ENCODE measurements around the gene TYK2. TPM values are rescaled to one million over a fixed set of nuclear protein-coding genes. Genes with fewer than 3 reads are reported as not detected.
"Not testable (repeated sequence)": the region's sequence is repeated elsewhere in the genome, so short reads cannot be mapped to it uniquely, and the experiment has no call there.

TYK2 gene
- total RNA-seq, 1 experiment from 2014 or later, result 134 TPM

DNA sequence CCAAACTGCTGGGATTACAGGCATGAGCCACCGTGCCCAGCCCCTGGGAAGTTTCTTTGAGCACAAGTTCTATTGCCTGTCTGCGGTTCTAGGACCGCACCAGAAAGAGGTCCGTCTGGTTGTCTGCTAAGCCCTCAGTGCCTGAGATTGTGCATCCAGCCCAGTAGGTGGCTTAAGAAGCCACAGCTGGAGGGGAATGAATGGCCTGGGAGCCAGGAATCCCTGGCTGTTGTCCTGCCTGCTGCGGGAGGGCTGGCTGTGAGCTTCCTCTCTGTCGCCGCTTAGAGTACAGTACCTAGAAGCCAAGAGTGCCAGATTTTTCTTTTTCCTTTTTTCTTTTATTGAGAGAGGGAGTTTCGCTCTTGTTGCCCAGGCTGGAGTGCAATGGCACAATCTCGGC lies 4.2 kb upstream of the TYK2 start:
- in situ Hi-C loops (cut with HindIII; ENCODE audit: low sequenced_read_pairs), result no loop called here
- no peak for DNase-seq (ENCODE audit: low spot score)

DNA sequence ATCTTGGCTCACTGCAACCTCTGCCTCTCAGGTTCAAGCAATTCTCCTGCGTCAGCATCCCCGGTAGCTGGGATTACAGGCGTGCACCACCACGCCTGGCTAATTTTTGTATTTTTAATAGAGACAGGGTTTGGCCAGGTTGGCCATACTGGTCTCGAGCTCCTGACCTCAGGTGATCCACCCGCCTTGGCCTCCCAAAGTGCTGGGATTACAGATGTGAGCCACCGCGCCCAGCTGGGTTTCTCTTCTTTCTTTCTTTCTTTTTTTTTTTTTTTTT lies 2.8 kb upstream of the TYK2 start:
- in situ Hi-C loops (cut with HindIII; ENCODE audit: low sequenced_read_pairs); DNase-seq (ENCODE audit: low spot score): not testable (repeated sequence)

DNA sequence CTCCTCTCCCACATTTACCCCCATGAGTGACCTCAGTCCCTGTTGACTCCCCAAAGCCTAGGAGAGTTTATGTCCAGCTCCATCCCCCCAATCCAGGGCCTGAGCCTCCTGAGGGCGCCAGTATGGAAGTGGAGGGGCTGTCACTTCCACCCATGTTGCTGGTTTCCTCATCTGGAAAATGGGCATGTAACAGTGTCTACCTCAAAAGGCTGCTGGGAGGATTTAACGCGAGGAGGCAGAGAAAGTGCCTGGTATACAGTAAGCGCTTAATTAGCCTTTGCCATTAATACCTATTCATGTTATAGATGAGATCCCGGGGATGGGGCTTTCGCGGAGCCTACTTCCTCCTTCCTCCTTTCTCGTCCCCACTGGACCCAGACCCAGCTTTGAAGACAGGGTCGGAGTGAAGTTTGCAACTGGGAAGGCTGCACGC lies 476 bp downstream of the TYK2 start:
- in situ Hi-C loops (cut with HindIII; ENCODE audit: low sequenced_read_pairs), result no loop called here
- DNase-seq (ENCODE audit: low spot score), result no peak

DNA sequence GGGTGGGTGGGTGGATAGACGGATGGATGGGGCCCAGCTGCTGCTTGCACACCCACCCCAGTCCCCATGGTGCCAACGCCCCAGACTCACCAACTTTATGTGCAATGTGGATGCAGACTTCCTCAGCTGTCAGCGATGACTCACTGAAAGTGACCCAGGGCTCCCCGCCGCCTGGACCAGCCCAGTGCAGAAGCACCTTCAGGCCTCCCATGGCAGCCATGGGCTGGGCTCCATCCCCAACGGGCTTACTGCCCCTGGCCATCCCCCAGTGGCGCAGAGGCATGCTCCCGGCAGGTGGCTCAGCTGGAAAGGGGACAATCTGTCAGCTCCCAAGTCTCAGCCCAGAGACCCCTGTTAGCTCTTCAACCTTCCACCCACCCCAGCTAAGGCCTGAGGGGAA lies 2.2 kb downstream of the TYK2 start:
- in situ Hi-C loops (cut with HindIII; ENCODE audit: low sequenced_read_pairs), result no loop called here

DNA sequence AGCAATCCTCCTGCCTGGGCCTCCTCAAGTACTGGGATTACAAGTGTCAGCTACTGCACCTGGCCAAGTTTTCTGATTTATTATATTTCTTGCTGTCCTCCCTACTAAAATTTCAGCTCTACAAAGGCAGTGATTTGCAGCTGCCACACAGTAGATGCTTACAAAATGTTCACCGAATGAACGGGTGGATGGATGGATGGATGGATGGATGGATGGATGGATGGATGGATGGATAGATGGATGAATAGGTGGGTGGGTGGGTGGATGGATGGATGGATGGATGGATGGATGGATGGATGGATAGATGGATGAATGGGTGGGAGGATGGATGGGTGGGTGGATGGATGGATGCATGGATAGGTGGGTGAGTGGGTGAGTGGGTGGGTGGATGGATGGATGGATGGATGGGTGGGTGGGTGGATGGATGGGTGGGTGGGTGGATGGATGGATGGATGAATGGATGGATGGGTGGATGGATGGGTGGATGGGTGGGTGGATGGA lies 3.2 kb downstream of the TYK2 start:
- DNase-seq (ENCODE audit: low spot score); in situ Hi-C loops (cut with HindIII; ENCODE audit: low sequenced_read_pairs): not testable (repeated sequence)

More for the DNA sequence above, 2.2 kb downstream of the TYK2 start:
- no peak for DNase-seq (ENCODE audit: low spot score)

DNA sequence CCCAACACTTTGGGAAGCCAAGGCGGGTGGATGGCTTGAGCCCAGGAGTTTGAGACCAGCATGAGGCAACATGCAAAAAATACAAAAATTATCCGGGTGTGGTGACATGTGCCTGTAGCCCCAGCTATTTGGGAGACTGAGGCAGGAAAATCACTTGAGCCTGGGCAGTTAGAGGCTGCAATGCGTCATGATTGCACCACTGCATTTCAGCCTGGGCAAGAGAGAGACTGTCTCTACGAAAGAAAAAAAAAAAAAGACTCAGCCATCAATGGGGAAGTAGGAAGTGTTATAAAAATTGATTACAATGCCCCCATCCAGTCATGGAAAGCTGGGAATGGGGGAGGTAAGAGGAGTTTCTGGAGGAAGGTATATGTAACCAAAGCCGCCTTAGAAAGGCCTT lies 5.4 kb downstream of the TYK2 start:
- in situ Hi-C loops (cut with HindIII; ENCODE audit: low sequenced_read_pairs), result no loop called here
- DNase-seq (ENCODE audit: low spot score), result no peak

DNA sequence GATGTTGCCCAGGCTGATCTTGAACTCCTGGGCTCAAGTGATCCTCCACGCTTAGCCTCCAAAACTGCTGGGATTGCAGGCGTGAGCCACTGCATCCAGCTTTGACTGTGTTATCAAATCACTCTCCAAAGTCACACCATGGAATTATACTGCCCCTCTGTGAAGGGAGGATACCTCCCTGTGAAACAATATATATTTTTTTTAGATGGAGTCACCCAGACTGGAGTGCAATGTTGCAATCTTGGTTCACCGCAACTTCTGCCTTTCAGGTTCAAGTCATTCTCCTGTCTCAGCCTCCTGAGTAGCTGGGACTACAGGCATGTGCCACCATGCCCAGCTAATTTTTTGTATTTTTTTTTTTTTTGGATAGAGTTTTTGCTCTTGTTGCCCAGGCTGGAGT lies 7.7 kb downstream of the TYK2 start:
- DNase-seq (ENCODE audit: low spot score), result no peak
- in situ Hi-C loops (cut with HindIII; ENCODE audit: low sequenced_read_pairs), result no loop called here

DNA sequence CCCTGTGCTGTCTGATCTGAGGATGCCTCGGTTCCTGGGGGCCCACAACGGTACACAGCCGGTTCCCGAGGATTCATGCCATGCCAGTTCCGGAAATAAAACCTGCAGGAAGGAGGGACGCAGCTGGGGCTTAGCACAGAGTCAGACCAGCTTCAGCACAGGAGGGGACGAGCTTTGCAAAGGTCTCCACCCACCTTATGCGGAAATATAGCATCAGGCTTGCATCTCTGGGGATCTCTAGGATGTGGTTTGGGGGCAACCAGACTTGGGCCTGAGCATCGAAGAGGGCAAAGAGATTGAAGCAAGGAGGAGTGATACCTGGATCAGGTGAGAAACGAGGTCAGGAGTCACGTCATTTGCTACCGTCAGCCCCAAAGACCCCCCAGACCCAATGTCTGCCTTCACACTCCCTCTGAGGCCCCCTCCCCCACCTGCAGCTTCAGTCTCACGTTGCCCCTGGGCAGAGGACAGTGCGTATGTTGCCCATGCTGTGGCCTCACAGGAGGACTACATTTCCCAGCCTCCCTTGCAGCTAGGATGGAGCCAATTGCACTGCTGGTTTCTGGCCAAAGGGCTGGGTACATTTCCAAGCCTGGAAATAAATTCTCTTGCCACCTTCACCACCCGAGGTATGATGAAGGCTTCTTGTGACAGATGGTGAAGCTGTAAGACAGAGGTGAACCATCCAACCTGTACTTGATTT lies 12.1 kb downstream of the TYK2 start:
- DNase-seq (ENCODE audit: low spot score), result peak; percentile 19
- in situ Hi-C loops (cut with HindIII; ENCODE audit: low sequenced_read_pairs), result no loop called here

DNA sequence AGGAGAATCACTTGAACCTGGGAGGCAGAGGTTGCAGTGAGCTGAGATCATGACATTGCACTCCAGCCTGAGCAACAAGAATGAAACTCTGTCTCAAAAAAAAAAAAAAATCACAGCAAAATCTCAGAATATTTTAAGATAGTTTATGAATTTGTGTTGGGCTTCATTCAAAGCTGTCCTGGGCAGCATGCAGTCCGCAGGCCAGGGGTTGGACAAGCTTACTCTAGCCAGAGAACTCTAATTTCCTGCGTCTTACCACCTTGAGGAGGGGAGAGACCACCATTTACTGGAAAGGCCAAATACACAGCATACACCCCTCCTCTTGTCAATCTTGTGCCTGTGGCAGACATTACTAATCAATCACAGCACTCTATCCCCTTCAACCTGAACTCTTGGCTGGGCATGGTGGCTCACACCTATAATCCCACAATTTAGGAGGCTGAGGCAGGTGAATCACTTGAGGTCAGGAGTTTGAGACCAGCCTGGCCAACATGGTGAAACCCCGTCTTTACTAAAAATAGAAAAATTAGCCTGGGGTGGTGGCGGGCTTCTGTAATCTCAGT lies 13.3 kb downstream of the TYK2 start:
- in situ Hi-C loops (cut with HindIII; ENCODE audit: low sequenced_read_pairs), result not testable (repeated sequence)

DNA sequence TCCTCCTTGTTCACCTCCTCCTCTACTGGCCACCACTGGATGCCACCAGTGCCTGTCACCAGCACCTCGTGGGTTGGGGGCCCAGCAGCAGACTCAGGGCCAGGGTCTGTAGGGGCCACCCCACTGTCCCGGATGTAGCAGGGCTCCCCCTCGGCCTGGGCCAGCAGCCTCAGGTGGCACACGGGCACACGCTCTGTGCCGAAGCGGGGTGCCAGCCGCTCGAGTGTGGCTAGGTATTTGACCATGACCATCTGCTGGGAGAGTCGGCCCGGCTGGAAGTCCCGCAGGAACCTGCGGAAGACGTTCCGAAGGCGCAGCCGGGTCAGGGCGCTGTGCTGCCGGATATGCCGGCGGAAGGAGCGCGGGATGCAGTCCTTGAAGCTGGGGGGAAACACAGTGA lies 14.9 kb downstream of the TYK2 start:
- no peak for DNase-seq (ENCODE audit: low spot score)
- in situ Hi-C loops (cut with HindIII; ENCODE audit: low sequenced_read_pairs), result no loop called here

More for the DNA sequence above, 13.3 kb downstream of the TYK2 start:
- not testable (repeated sequence) for DNase-seq (ENCODE audit: low spot score)

DNA sequence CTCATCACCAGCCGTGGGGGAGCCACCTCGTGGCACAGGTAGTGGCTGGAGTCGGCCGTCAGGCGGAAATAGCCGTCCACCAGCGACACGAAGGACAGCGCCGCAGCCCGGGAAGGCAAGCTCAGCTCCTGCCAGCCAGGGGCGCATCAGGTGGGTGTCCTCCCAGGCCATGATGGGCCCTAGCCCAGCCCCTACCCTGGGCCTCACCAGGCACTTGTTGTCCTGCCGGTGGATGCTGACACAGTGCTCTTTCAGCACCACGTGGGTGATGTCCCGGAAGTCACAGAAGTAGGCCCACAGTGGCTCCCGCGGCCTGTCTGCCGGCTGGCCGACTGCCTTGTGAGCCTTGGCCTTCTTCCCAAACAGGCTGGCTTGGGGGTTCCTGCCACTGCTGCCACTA lies 15.7 kb downstream of the TYK2 start:
- DNase-seq (ENCODE audit: low spot score), result peak; percentile 19
- in situ Hi-C loops (cut with HindIII; ENCODE audit: low sequenced_read_pairs), result no loop called here

DNA sequence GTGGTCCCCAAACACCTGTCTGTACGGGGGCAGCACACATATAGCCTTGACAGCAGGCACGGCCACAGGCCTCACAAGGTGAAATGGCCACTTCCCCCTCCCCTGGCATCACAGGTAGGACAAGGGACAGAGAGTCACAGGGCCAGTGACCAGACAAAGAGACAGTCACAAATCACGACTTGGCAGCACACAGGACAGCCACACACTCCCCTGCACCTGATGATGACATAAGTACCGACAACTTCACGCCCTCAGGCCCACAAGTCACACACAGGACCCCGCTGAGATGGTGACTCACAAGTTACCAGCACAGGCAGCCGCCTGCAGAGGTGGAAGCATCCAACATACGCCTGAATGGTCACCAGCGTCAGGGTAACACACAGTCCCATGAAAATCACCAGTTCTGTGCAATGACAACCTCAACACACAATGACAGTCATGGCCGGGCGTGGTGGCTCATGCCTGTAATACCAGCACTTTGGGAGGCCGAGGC lies 16.5 kb downstream of the TYK2 start:
- in situ Hi-C loops (cut with HindIII; ENCODE audit: low sequenced_read_pairs), result no loop called here
- no peak for DNase-seq (ENCODE audit: low spot score)

DNA sequence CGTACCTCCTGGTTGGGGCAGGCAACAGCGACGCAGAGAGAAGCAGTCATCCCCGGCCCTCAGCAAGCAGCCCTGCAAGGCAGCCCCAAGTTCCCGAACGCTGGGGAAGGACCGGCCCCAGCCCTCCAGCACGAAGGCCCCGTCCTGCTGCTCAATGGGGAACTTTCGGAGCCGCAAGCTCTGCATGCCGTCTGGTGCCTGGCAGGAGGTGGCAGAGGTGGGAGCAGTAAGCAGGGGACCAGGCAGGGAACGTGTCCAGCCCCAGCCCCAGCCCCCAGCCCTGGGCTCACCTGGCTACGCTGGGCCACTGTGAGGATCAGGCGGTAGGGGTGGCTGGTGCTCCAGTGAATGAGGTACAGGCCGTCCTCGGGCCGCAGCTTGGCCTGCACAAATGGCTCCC lies 18.1 kb downstream of the TYK2 start:
- DNase-seq (ENCODE audit: low spot score), result no peak
- in situ Hi-C loops (cut with HindIII; ENCODE audit: low sequenced_read_pairs), result no loop called here

DNA sequence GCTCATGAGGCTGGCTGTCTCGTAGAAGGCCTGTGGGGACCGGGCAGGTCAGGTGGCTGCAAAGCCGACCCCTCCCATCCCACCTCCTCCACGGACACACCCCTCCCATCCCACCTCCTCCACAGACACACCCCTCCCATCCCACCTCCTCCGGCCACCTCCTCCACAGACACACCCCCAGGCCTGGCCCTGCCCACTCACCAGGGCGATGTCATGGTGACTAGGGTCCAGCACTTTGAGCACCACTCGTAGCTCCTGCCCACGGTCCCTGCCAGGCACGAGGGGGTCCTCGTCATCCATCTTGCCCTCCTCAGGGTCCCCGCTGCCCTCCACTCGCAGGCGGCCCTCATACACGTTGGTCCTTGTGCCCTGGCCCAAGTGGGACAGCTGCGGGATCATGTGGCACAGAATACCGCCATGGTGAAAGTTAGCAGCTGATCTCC lies 18.8 kb downstream of the TYK2 start:
- DNase-seq (ENCODE audit: low spot score), result no peak
- in situ Hi-C loops (cut with HindIII; ENCODE audit: low sequenced_read_pairs), result no loop called here

DNA sequence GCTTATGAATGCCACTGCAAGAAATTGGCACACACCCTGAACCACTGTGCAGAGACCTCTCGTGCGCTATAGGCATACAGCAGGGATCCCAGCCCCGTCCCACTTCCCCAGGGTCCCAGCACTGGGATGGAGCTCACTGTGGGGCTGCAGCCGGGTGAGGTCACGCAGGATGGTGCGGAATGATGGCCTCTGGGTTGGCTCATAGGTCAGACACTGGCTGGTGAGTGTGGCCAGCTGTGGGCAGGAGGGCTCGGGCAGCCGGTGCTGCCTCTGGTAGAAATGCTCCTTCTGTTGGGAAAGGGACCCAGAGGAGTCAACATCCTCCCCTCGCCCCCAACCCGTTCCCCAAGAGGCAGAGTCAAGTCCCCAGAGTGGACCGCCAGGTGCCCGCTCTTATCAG lies 23.9 kb downstream of the TYK2 start:
- in situ Hi-C loops (cut with HindIII; ENCODE audit: low sequenced_read_pairs), result no loop called here
- no peak for DNase-seq (ENCODE audit: low spot score)

DNA sequence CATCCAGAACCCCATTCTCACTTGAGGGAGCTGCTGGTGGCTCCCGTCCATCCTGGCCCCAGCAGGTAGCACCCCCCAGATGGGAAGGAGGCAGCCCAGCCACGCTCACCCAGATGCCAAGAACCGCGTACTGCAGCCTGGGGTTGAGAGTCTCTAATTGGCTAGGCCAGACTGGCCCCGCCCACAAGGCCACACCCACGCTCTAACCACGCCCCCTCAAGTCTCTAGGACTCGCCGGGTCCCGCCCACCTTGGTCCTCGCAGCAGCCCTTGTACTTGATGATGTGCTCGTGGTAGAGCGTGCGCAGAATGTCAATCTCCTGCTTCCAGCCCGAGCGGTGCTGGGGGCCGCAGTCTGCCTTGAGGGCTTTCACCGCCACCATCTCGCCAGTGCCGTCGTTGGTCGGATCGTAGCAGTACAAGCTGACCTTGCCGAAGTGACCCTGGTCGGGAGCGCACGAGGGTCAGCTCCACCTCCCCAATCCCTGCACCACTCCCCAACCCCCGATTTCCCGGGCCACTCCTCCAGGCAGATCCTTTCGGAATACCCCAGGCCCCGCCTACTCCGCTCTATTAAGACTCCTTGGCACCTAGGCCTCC lies 26.5 kb downstream of the TYK2 start:
- in situ Hi-C loops (cut with HindIII; ENCODE audit: low sequenced_read_pairs), result no loop called here
- DNase-seq (ENCODE audit: low spot score), result no peak

DNA sequence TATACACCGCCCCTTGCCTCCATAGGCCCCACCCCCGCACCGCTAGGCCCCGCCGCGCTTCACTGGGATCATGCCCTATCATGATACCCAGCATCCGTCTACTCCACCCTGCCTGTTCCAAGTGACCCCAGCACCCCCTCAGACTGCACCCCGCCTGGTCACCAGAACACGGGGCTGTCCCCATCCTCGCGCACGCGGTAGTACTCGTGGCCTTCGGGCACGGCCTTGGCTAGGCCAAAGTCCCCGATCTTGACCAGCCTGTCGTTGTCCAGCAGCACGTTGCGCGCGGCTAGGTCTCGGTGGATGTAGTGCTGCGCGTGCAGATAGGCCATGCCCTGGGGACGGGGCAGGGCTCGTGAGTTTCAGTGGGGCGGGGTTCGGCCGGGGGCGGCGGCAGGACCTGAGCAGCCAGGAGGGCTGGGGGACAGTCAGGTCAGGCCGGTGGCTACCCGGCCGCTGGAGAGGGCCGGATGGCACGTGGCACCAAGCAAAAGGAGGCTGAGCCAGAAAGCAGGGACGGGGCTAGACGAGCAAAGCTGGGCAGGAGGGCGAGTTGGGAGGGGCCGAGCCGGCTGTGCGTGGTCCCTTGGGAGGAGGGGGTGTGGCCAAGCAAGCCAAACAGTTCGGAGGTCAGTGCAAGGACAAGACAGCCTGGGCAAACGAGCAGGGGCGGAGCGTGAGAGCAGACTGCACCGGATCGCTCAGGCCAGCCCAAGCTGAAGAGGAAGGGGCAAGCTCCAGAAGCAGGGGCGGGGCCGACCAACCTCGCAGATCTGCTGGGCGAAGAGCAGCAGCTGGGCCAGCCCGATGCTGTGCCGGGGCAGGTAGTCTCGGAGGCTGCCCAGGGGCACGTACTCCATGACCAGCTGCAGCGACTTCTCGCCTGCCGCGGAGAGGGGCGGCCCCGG lies 27.4 kb downstream of the TYK2 start:
- in situ Hi-C loops (cut with HindIII; ENCODE audit: low sequenced_read_pairs), result no loop called here
- DNase-seq (ENCODE audit: low spot score), result no peak

DNA sequence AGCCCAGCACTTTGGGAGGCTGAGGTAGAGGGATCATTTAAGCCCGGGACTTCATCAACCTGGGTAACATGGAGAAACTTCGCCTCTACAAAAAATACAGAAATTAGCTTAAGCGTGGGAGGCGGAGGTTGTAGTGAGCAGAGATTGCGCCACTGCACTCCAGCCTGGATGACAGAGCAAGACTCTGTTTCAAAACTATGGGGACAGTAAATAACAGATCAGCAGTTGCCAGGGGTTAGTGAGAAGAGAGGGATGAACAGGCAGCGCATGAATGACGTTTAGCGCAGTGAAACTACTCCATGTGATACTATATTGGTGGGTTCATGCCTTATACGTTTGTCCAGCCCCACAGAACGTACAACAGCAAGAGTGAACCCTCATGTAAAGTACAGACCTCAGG lies 33.9 kb downstream of the TYK2 start:
- in situ Hi-C loops (cut with HindIII; ENCODE audit: low sequenced_read_pairs), result no loop called here
- no peak for DNase-seq (ENCODE audit: low spot score)

DNA sequence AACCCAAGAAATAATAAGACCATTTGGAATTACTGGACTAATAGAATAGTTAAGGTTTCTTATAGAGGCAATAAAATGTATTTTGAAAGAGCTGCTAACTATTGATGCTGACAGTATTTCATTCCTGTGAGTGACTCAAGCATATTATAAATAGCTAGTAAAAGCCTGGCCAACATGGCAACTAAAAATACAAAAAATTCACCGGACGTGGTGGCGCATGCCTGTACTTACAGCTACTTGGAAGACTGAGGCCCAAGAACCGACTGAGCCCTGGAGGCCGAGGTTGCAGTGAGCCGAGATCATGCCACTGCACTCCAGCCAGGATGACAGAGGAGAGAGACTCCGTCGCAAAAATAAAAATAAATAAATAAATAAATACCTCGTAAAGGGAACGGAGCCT lies 35.6 kb downstream of the TYK2 start:
- in situ Hi-C loops (cut with HindIII; ENCODE audit: low sequenced_read_pairs), result no loop called here
- DNase-seq (ENCODE audit: low spot score), result no peak

DNA sequence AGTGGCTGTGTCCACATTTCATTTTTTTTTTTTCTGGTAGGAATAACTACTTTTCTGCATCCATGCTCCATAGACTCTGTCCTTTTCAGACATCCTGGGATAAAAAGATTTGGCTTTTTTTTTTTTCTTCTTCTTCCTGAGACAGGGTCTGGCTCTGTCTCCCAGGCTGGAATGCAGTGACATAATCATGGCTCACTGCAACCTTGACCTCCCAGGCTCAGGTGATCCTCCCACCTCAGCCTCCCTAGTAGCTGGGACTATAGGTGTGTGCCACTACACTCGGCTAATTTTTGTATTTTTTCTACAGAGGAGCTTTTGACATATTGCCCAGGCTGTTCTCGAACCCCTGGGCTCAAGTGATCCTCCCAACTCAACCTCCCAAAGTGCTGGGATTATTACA lies 36.9 kb downstream of the TYK2 start:
- no peak for DNase-seq (ENCODE audit: low spot score)
- in situ Hi-C loops (cut with HindIII; ENCODE audit: low sequenced_read_pairs), result no loop called here

Data from G401 (cell line).